DND-41 (cell line): ENCODE results near the gene GOLIM4.

ENCODE experiments used
- ATAC-seq: fragments of 200-7000 bp; cut with Tn5 transposase; 3 replicates; pipeline ENCODE4 v1.9.1; 2021; ENCODE audit warnings: low read depth; ENCODE audit not compliant: insufficient read depth
- DNase-seq: peaks from one replicate; pipeline ENCODE4 v3.0.0-alpha.2; 2020
- H2AFZ ChIP-seq: 2 replicates; pipeline ENCODE4 v1.6.0; 2012; ENCODE audit warnings: low read depth, low read length
- H3K27ac ChIP-seq: 2 replicates; pipeline ENCODE4 v1.5.1; 2012; ENCODE audit warnings: low read length, inconsistent platforms
- H3K27me3 ChIP-seq: fragments of 200-600 bp; sonication (generic); 2 replicates; pipeline ENCODE4 v1.6.0; 2012; ENCODE audit warnings: low read length, mild to moderate bottlenecking, inconsistent platforms; ENCODE audit not compliant: insufficient read depth, poor library complexity
- H3K36me3 ChIP-seq: 2 replicates; pipeline ENCODE4 v1.5.1; 2012; ENCODE audit warnings: low read length, inconsistent platforms; ENCODE audit not compliant: insufficient read depth
- H3K4me1 ChIP-seq: 2 replicates; pipeline ENCODE4 v1.5.1; 2012; ENCODE audit warnings: mild to moderate bottlenecking, low read length; ENCODE audit not compliant: insufficient read depth
- H3K4me2 ChIP-seq: 2 replicates; pipeline ENCODE4 v1.6.0; 2012; ENCODE audit warnings: mild to moderate bottlenecking, moderate library complexity, low read length, inconsistent platforms; ENCODE audit not compliant: insufficient read depth
- H3K4me3 ChIP-seq, 2 experiments: fragments of 200-600 bp in 1 of 2; shearing (Covaris generic) in 1 of 2; 2 replicates each; pipeline ENCODE4 v1.5.1; 2012 to 2016; ENCODE audit warnings: inconsistent platforms in 2 of 2, low read length in 2 of 2, mild to moderate bottlenecking in 2 of 2, low read depth in 1 of 2, moderate library complexity in 1 of 2
- H3K79me2 ChIP-seq: 2 replicates; pipeline ENCODE4 v1.6.0; 2012; ENCODE audit warnings: low read length, inconsistent platforms; ENCODE audit not compliant: insufficient read depth
- H3K9ac ChIP-seq: 2 replicates; pipeline ENCODE4 v1.6.0; 2012; ENCODE audit warnings: low read depth, mild to moderate bottlenecking, inconsistent platforms, low read length, moderate library complexity
- H3K9me3 ChIP-seq: 2 replicates; pipeline ENCODE4 v1.5.1; 2012; ENCODE audit warnings: low read length, moderate library complexity, mild to moderate bottlenecking, inconsistent platforms; ENCODE audit not compliant: insufficient read depth, severe bottlenecking
- H4K20me1 ChIP-seq: 2 replicates; pipeline ENCODE4 v1.6.0; 2012; ENCODE audit warnings: low read length; ENCODE audit not compliant: insufficient read depth
- CTCF ChIP-seq: IDR thresholded peaks from 2 replicates; pipeline ENCODE4 v1.5.1; 2012; ENCODE audit warnings: borderline replicate concordance, low read length, moderate library complexity, mild to moderate bottlenecking; ENCODE audit not compliant: poor library complexity, severe bottlenecking; ENCODE audit errors: extremely low read depth
- EZH2 ChIP-seq: IDR thresholded peaks from 3 replicates; pipeline ENCODE4 v1.6.1; 2012; ENCODE audit warnings: borderline replicate concordance, low read depth, mild to moderate bottlenecking, moderate library complexity, low read length, inconsistent platforms; ENCODE audit not compliant: severe bottlenecking

The GOLIM4 gene

GRCh38 chr3:168088106-168088720, 7.5 kb downstream of the GOLIM4 start:
- ATAC-seq = no peak
- Histone ChIP-seq H3K4me2 (no peak overlapping the region), H3K9ac (no peak overlapping the region), H4K20me1 (no peaks in the 10 kb centered on the region), H3K36me3 (no peaks in the 10 kb centered on the region), H3K4me1 (no peaks in the 10 kb centered on the region), H3K79me2 (no peaks in the 10 kb centered on the region), H2AFZ (no peak overlapping the region), H3K27me3 (no peaks in the 10 kb centered on the region), H3K9me3 (no peaks in the 10 kb centered on the region), H3K4me3 (no peak overlapping the region), H3K27ac (no peak overlapping the region)
- no peak for TF ChIP-seq CTCF
- no peak for TF ChIP-seq EZH2
- no peak for DNase-seq

GRCh38 chr3:168087539-168087938, 8.2 kb downstream of the GOLIM4 start:
- Histone ChIP-seq H3K36me3 (no peaks in the 10 kb centered on the region), H3K4me2 (no peak overlapping the region)

GRCh38 chr3:168086541-168087260, 9.0 kb downstream of the GOLIM4 start:
- TF ChIP-seq CTCF (no peak), EZH2 (no peak)
- Histone ChIP-seq H3K4me2 (no peak overlapping the region), H3K79me2 (no peaks in the 10 kb centered on the region), H3K27me3 (no peaks in the 10 kb centered on the region), H2AFZ (no peak overlapping the region), H3K9me3 (no peaks in the 10 kb centered on the region), H3K36me3 (no peaks in the 10 kb centered on the region), H3K27ac (no peak overlapping the region), H4K20me1 (no peaks in the 10 kb centered on the region), H3K4me3 (no peak overlapping the region), H3K4me1 (no peaks in the 10 kb centered on the region), H3K9ac (no peak overlapping the region)
- no peak for ATAC-seq
- DNase-seq = no peak

More at GRCh38 chr3:168087539-168087938, 8.2 kb downstream of the GOLIM4 start:
- Histone ChIP-seq H3K79me2 (no peaks in the 10 kb centered on the region), H3K27ac (no peak overlapping the region), H3K4me3 (no peak overlapping the region), H3K9ac (no peak overlapping the region), H3K9me3 (no peaks in the 10 kb centered on the region), H2AFZ (no peak overlapping the region), H3K4me1 (no peaks in the 10 kb centered on the region), H3K27me3 (no peaks in the 10 kb centered on the region), H4K20me1 (no peaks in the 10 kb centered on the region)
- no peak for ATAC-seq
- TF ChIP-seq CTCF = no peak
- no peak for TF ChIP-seq EZH2
- no peak for DNase-seq
